Heart right ventricle (tissue), 16 donors: Measurements from ENCODE around the gene ZNF784. TPM values are rescaled to one million over a fixed set of nuclear protein-coding genes. Genes with fewer than 3 reads are reported as not detected.

ENCODE experiments used
- ATAC-seq, 8 donors: fragments of 200-7000 bp; cut with Tn5 transposase; one replicate each; pipeline ENCODE4 v1.9.1; 2020; ENCODE audit warnings: mild to moderate bottlenecking in 8 of 8, moderate library complexity in 8 of 8, moderate number of reproducible peaks in 1 of 8
- DNase-seq, 2 donors: peaks; one replicate each; pipeline ENCODE4 v3.0.0-alpha.2; 2020
- H3K27ac ChIP-seq, 10 donors: fragments of 200-600 bp; sonication (generic) in 2 of 10; one replicate each; pipeline versions ENCODE4 v1.5.0 to v1.8.0; 2020 to 2022; ENCODE audit warnings: mild to moderate bottlenecking in 3 of 10
- H3K27me3 ChIP-seq, 7 donors: fragments of 200-600 bp; one replicate each; pipeline ENCODE4 v1.8.0; 2021 to 2022; ENCODE audit warnings: mild to moderate bottlenecking in 2 of 7
- H3K36me3 ChIP-seq, 9 donors: fragments of 200-600 bp; sonication (generic) in 1 of 9; one replicate each; pipeline versions ENCODE4 v1.5.0 to v1.8.0; 2020 to 2022; ENCODE audit warnings: mild to moderate bottlenecking in 2 of 9
- H3K4me1 ChIP-seq, 9 donors: fragments of 200-600 bp; sonication (generic) in 1 of 9; one replicate each; pipeline versions ENCODE4 v1.5.0 to v1.8.0; 2020 to 2022; ENCODE audit warnings: mild to moderate bottlenecking in 4 of 9
- H3K4me3 ChIP-seq, 10 donors: fragments of 200-600 bp; sonication (generic) in 2 of 10; one replicate each; pipeline versions ENCODE4 v1.5.0 to v1.8.0; 2020 to 2022; ENCODE audit warnings: mild to moderate bottlenecking in 7 of 10, moderate library complexity in 2 of 10
- H3K9me3 ChIP-seq, 11 donors: fragments of 200-600 bp in 10 of 11; sonication (generic) in 2 of 11; one replicate each; pipeline versions ENCODE4 v1.5.0 to v1.8.0; 2013 to 2022; ENCODE audit warnings: mild to moderate bottlenecking in 2 of 11, control low read depth in 1 of 11, moderate library complexity in 1 of 11
- WGBS, 2 donors: extraction: QIAGEN DNeasy Blood & Tissue Kit; methylation state at CpG; one replicate each; pipeline ENCODE4 v1.1.7; 2013; ENCODE audit warnings: inconsistent platforms in 1 of 2; 5-methylcytosine and 5-hydroxymethylcytosine counted together
- intact Hi-C, 10 donors: fragments of 100-400 bp; cut with DNase I; formaldehyde crosslinking; loops; one replicate each; pipeline versions ENCODE4 v1.11.1 to v1.14.2; 2022
- polyA plus RNA-seq, 2 donors: library from polyadenylated mRNA; stranded (reverse); fragments of 200-250 nt; gene quantifications; one replicate each; pipeline ENCODE4 v1.2.3, GENCODE V29; 2013
- total RNA-seq, 10 donors: library from RNA; stranded (reverse); fragmentation: NEBNext Ultra II Directional in 3 of 10; extraction: Animal tissue kit (Norgen Biotek cat#: 25700) in 3 of 10; gene quantifications; one replicate each; pipeline versions ENCODE4 v1.2.1 to v1.2.4, GENCODE V29; 2021 to 2023
- TF ChIP-seq, protein P1 (sequence below), 9 donors: fragments of 200-600 bp; sonication (generic) in 2 of 9; IDR thresholded peaks; one replicate each; pipeline versions ENCODE4 v1.5.0 to v1.8.0; 2021 to 2022; ENCODE audit warnings: antibody characterized with exemption in 9 of 9, mild to moderate bottlenecking in 5 of 9, moderate library complexity in 1 of 9
- donor health status: Arrhythmogenic right ventricular cardiomyopathy.
- donor health status: ischemic (EF 13 %, LVEDD 7.1; RV severe dilation, severe dysfunction).
- donor health status: healthy with polysubstance abuse.
- donor health status: DM: no; HTN: yes; CAD: no.
- donor health status: DM: no; HTN: no; CAD: no.
- donor health status: ischemic (EF 25% LVEDD 6.9; RV normal size, moderate dysfunction).
- donor health status: ischemic (EF 25% LVEDD 5.7; RV mildly dilated, moderate dysfunction).
- donor health status: healthy.
- donor health status: DM: yes; HTN: yes; CAD: no.
- donor health status: Ischemic cardiomyopathy.
- donor health status: ischemic (EF 35%, LVEDD 5.7; RV mildly dilated, moderate dysfunction).
- donor health status: nonischemic (EF 11% LVEDD 7.7; RV severe dilation, severe dysfunction).
- donor health status: DM: yes; HTN: yes; CAD: no.
- donor health status: PGD.
- donor health status: ischemic (EF 29% LVEDD 5.4; RV normal size, mild dysfunction).
- donor health status: nonischemic (EF 23%, LVEDD 6.1; RV moderate dilation, normal function).

The ZNF784 gene
- total and polyA plus RNA-seq, 12 donors = 6.4 to 16.4 (median 11.8) TPM

DNA sequence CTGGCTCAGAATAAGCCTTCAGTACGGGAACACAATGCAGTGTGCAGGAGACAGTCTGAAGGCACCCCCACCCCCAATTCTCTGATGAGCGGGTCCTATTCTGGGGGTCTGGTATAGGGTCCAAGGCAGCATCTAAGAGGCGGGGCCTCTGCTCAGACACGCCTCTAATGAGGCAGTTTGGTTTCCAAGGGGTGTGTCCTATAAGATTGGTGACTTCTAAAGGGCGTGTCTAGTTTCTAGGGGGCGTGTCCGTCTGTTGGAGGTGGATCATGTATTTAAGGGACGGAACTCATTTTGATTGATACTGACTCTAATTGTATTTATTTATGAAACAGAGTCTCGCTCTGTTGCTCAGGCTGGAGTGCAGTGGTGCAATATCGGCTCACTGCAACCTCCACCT is 33.7 kb downstream of the ZNF784 start:
- H3K4me1 ChIP-seq = peaks cover 10 to 25% (median 20%) of the 10 kb centered on the region in 9 donors

DNA sequence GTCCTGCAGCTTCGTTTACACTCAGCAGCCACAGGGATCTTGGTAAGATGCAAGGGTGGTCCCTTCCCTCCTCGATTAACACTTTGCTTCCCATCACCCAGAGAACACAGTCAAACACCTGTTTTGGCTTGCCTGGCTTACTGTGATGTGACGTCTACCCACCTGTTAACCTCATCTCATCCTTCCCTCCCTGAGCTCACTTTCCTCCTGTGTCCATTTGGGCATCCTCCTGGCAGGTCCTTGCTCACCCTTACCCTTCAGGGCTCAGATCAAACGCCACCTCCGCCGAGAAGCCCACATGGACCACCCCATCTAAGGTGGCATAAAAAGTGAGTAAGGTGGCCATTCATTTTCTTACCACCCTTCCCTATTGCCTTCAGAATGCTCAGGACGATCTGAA is 34.3 kb downstream of the ZNF784 start:
- Histone ChIP-seq H3K4me3 (no peak overlapping the region), H3K9me3 (no peaks in the 10 kb centered on the region), H3K4me1 (peaks cover 10 to 29% (median 24%) of the 10 kb centered on the region in 9 donors), H3K27me3 (peaks cover 0 to 18% (median 0%) of the 10 kb centered on the region in 7 donors), H3K27ac (no peak overlapping the region), H3K36me3 (peaks cover 0 to 30% (median 9%) of the 10 kb centered on the region in 9 donors)
- no peak for DNase-seq
- WGBS, 2 donors = 54 to 60% methylated on average over 7 of the region's 7 CpGs
- ATAC-seq = no peak
- intact Hi-C loops = no loop called here
- TF ChIP-seq, protein P1, sequence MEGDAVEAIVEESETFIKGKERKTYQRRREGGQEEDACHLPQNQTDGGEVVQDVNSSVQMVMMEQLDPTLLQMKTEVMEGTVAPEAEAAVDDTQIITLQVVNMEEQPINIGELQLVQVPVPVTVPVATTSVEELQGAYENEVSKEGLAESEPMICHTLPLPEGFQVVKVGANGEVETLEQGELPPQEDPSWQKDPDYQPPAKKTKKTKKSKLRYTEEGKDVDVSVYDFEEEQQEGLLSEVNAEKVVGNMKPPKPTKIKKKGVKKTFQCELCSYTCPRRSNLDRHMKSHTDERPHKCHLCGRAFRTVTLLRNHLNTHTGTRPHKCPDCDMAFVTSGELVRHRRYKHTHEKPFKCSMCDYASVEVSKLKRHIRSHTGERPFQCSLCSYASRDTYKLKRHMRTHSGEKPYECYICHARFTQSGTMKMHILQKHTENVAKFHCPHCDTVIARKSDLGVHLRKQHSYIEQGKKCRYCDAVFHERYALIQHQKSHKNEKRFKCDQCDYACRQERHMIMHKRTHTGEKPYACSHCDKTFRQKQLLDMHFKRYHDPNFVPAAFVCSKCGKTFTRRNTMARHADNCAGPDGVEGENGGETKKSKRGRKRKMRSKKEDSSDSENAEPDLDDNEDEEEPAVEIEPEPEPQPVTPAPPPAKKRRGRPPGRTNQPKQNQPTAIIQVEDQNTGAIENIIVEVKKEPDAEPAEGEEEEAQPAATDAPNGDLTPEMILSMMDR (IDR thresholded peaks at IDR 0.05) = no peak

More for the DNA sequence above, 33.7 kb downstream of the ZNF784 start:
- TF ChIP-seq, protein P1 (IDR thresholded peaks at IDR 0.05) = no peak
- Histone ChIP-seq H3K36me3 (peaks cover 0 to 35% (median 13%) of the 10 kb centered on the region in 9 donors), H3K27ac (no peak overlapping the region), H3K4me3 (no peak overlapping the region), H3K9me3 (no peaks in the 10 kb centered on the region), H3K27me3 (peaks cover 0 to 15% (median 0%) of the 10 kb centered on the region in 7 donors)
- intact Hi-C loops = no loop called here
- WGBS, 2 donors = 85 to 87% methylated on average over 10 of the region's 10 CpGs
- DNase-seq (no peak), ATAC-seq (no peak)

DNA sequence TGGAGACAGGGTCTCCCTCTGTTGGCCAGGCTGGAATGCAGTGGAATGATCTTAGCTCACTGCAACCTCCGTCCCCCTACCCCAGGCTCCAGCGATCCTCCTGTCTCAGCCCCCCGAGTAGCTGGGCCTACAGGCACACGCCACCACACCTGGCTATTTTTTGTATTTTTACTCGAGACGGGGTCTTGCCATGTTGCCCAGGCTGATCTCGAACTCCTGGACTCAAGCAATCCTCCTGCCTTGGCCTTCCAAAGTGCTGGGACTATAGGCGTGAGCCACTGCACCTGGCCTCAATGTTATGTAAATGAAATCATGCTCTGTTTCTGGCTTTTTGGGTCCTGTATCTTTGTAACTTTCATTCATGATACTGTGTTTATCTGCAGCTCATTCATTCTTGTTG is 35.6 kb downstream of the ZNF784 start:
- DNase-seq = no peak
- Histone ChIP-seq H3K4me1 (peaks cover 10 to 29% (median 24%) of the 10 kb centered on the region in 9 donors), H3K9me3 (no peaks in the 10 kb centered on the region), H3K36me3 (peaks cover 0 to 19% (median 5%) of the 10 kb centered on the region in 9 donors), H3K4me3 (no peak overlapping the region), H3K27ac (no peak overlapping the region), H3K27me3 (peaks cover 0 to 24% (median 0%) of the 10 kb centered on the region in 7 donors)
- ATAC-seq = no peak
- 91 to 94% methylated on average over 8 of the region's 8 CpGs for WGBS, 2 donors
- TF ChIP-seq, protein P1 (IDR thresholded peaks at IDR 0.05) = no peak
- intact Hi-C loops = loop anchor here in 3 of 10 donors (5.0 kb wide), 2 partner anchors 41 to 71 kb away; partner anchors contain the start of gene SBK3 (in 2 of the 3)

DNA sequence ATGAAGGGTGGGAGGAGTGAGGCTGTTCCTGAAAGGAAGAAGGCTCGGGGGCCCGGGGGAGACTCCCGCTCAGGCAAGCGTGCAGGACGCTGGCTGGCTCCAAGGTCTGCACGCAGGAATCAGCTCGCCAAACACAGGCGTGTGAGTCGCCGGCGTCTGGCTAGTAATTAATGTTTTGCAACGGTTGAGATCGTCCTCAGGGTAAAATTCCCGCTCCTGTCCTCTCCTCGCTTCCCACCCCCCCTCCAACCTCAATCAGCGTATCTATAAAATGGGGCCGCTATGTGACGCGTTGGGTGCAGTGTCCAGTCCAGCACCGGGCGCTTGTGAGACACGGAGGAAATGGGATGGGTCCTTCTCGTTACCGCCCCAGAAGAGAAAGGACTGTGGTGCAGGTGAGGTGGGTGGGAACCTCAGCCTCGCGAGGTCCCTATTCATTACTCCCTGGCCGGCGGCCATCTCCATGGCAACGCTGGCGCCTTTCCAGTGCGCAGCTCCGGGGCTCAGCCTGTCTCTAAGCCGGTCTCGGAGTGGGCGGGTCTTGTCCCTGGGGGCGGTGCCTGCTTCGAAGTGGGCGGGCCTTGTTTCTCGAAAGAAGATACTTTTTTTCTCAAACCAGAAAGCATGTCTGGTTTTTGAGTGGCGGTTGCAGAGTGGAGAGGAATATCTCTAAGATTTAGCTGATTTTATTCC is 37.2 kb downstream of the ZNF784 start:
- Histone ChIP-seq H3K27ac (peak overlapping the region in 1 of 10 donors; percentile 48), H3K27me3 (peaks cover 0 to 24% (median 0%) of the 10 kb centered on the region in 7 donors), H3K9me3 (no peaks in the 10 kb centered on the region), H3K4me3 (peak overlapping the region in 9 of 10 donors; percentile 21 to 45 (median 42)), H3K4me1 (peaks cover 10 to 30% (median 25%) of the 10 kb centered on the region in 9 donors), H3K36me3 (peaks cover 0 to 7% (median 2%) of the 10 kb centered on the region in 9 donors)
- 1% methylated on average over 40 of the region's 40 CpGs for WGBS, 2 donors
- TF ChIP-seq, protein P1 (IDR thresholded peaks at IDR 0.05) = no peak
- DNase-seq = peak; percentile 96 to 97
- ATAC-seq = peak; percentile 86 to 95 (median 92)
- intact Hi-C loops = loop anchor here in 4 of 10 donors (2.0 to 5.0 kb wide), 3 partner anchors 40 to 70 kb away; partner anchors contain the start of gene SBK3 (in 2 of the 4)
